Right lobe of liver (tissue), 6 donors: ENCODE data around the gene CACNA1D. TPM values are rescaled to one million over a fixed set of nuclear protein-coding genes. Genes with fewer than 3 reads are reported as not detected.

Source experiments
- ATAC-seq, 4 donors: fragments of 200-7000 bp; cut with Tn5 transposase; one replicate each; pipeline ENCODE4 v1.9.1; 2020; ENCODE audit warnings: mild to moderate bottlenecking in 4 of 4, moderate library complexity in 4 of 4
- DNase-seq, 3 donors: peaks; one replicate each; pipeline ENCODE4 v3.0.0-alpha.2; 2020
- H3K27ac ChIP-seq, 3 donors: fragments of 200-600 bp; one replicate each; pipeline ENCODE4 v1.8.0; 2022
- H3K27me3 ChIP-seq, 2 donors: fragments of 200-600 bp; one replicate each; pipeline ENCODE4 v1.8.0; 2022
- H3K36me3 ChIP-seq, 4 donors: fragments of 200-600 bp; sonication (generic) in 1 of 4; one replicate each; pipeline versions ENCODE4 v1.5.1 to v1.8.0; 2017 to 2022; ENCODE audit warnings: control low read depth in 1 of 4
- H3K4me1 ChIP-seq, 4 donors: fragments of 200-600 bp; sonication (generic) in 1 of 4; one replicate each; pipeline versions ENCODE4 v1.5.1 to v1.8.0; 2017 to 2022; ENCODE audit warnings: control low read depth in 1 of 4
- H3K4me3 ChIP-seq, 3 donors: fragments of 200-600 bp; one replicate each; pipeline ENCODE4 v1.8.0; 2022
- H3K9me3 ChIP-seq, 4 donors: fragments of 200-600 bp; sonication (generic) in 1 of 4; one replicate each; pipeline versions ENCODE4 v1.5.1 to v1.8.0; 2017 to 2022; ENCODE audit warnings: control low read depth in 1 of 4
- POLR2A ChIP-seq: fragments of 450-650 bp; IDR thresholded peaks from one replicate; pipeline ENCODE4 v1.6.1; 2017; ENCODE audit warnings: antibody characterized with exemption, mild to moderate bottlenecking
- WGBS: methylation state at CpG from one replicate; pipeline ENCODE4 v1.1.6; 2018; ENCODE audit warnings: low coverage, low lambda C conversion rate; ENCODE audit not compliant: insufficient coverage; ENCODE audit errors: missing lambda C conversion rate; 5-methylcytosine and 5-hydroxymethylcytosine counted together
- intact Hi-C, 2 donors: fragments of 100-400 bp; cut with DNase I; formaldehyde crosslinking; loops; one replicate each; pipeline versions ENCODE4 v1.11.2 to v1.14.1; 2022
- total RNA-seq, 6 experiments: library from RNA; depleted of rRNA in 2 of 6; stranded (reverse); fragments of >200 nt in 2 of 6; fragmentation: NEBNext Ultra II Directional in 3 of 6; extraction: Animal tissue kit (Norgen Biotek cat#: 25700) in 3 of 6; gene quantifications; one replicate each; pipeline versions ENCODE4 v1.1.0 to v1.2.4, GENCODE V29; 2016 to 2023
- TF ChIP-seq, protein P1 (sequence below), 4 donors: fragments of 200-600 bp in 3 of 4; fragments of 450-650 bp in 1 of 4; IDR thresholded peaks; one replicate each; pipeline versions ENCODE4 v1.5.1 to v1.8.0; 2016 to 2022; ENCODE audit warnings: antibody characterized with exemption in 4 of 4, mild to moderate bottlenecking in 2 of 4
- donor health status: DM: no; HTN: yes; CAD: no.
- donor health status: DM: no; HTN: no; CAD: no.
- donor health status: DM: no; HTN: no; CAD: no.
- donor health status: DM: no; HTN: yes; CAD: no.
- donor health status: DM: no; HTN: yes; CAD: no.

CACNA1D gene
- total RNA-seq, 6 experiments from 2014 or later = 5.5 to 12.7 (median 9.3) TPM

DNA sequence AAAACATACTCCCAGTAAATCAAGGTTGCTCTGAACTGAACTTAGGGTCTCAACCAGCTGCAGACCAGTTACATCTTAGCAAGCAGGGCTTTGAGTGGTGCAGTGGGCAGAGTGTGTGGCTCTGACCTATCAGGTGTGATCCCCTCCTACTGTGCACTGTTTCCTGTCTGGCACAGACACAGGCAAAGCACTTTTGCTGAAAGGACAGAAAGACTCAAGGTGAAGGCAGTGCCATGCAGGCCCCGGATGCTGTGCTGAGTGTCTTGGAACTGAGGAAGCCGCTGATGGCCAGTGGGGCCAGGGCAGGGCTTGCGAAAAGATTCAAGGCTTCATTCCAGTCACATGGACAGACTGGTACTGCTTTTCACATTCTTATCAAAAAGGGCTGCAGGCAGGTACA, 85.2 kb downstream of the CACNA1D start:
- intact Hi-C loops = no loop called here
- WGBS = 100% methylated on average over 1 of the region's 3 CpGs

DNA sequence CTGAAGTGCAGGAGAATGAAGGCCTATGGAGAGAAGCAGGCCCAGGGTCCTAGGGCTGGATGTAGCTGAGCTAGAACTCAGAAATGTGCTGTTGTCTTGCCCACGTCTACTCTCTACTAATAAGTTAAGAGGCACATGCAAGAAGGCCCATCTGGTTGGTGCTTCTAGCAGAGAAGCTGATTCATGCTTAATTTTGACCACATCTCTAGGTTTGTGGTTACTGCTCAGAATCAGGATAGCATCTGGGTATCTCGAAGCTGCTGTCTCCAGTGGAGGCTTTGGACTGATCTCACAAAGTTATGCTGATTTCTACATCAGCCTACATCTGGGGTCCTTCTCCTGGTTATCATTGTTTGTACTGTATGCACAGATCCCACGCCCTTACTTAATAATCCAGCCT, 87.3 kb downstream of the CACNA1D start:
- TF ChIP-seq, protein P1, sequence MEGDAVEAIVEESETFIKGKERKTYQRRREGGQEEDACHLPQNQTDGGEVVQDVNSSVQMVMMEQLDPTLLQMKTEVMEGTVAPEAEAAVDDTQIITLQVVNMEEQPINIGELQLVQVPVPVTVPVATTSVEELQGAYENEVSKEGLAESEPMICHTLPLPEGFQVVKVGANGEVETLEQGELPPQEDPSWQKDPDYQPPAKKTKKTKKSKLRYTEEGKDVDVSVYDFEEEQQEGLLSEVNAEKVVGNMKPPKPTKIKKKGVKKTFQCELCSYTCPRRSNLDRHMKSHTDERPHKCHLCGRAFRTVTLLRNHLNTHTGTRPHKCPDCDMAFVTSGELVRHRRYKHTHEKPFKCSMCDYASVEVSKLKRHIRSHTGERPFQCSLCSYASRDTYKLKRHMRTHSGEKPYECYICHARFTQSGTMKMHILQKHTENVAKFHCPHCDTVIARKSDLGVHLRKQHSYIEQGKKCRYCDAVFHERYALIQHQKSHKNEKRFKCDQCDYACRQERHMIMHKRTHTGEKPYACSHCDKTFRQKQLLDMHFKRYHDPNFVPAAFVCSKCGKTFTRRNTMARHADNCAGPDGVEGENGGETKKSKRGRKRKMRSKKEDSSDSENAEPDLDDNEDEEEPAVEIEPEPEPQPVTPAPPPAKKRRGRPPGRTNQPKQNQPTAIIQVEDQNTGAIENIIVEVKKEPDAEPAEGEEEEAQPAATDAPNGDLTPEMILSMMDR (IDR thresholded peaks at IDR 0.05) = no peak
- no peak for TF ChIP-seq POLR2A
- no peak for ATAC-seq
- 33% methylated on average over 1 of the region's 3 CpGs for WGBS

More for the DNA sequence above, 85.2 kb downstream of the CACNA1D start:
- Histone ChIP-seq H3K36me3 (no peaks in the 10 kb centered on the region), H3K27me3 (no peaks in the 10 kb centered on the region), H3K4me3 (no peak overlapping the region), H3K27ac (no peak overlapping the region), H3K9me3 (no peaks in the 10 kb centered on the region), H3K4me1 (no peaks in the 10 kb centered on the region)
- ATAC-seq = no peak
- TF ChIP-seq POLR2A = no peak
- no peak for DNase-seq

DNA sequence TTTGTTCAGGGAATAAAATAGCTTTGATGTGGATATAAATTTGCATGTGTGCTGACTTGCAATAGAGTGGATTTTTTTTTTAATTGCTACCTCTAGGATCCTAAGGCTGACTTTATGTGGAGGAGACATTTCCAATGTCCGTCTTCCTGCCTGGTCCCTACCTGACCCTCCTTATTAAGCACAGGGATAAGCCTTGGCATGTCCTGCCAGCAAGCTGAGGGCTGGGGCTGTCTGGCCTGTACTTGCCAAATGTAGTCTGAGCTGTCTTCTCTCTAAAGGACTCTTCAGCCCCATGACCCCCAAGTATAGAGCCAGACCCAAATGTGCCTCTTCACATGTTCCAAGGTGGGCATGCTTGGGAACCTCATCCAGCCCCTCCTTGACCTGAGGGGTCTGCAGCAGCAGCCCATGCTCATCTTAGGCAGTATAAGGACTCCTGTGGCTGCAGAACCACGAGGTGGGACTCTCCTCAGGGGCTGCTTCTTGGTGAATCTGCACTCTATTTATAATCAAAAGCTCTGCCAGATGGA, 88.8 kb downstream of the CACNA1D start:
- intact Hi-C loops = no loop called here

More for the DNA sequence above, 87.3 kb downstream of the CACNA1D start:
- Histone ChIP-seq H3K27ac (no peak overlapping the region), H3K9me3 (no peaks in the 10 kb centered on the region), H3K4me1 (no peaks in the 10 kb centered on the region), H3K4me3 (no peak overlapping the region), H3K27me3 (no peaks in the 10 kb centered on the region), H3K36me3 (no peaks in the 10 kb centered on the region)
- DNase-seq = no peak
- intact Hi-C loops = no loop called here

DNA sequence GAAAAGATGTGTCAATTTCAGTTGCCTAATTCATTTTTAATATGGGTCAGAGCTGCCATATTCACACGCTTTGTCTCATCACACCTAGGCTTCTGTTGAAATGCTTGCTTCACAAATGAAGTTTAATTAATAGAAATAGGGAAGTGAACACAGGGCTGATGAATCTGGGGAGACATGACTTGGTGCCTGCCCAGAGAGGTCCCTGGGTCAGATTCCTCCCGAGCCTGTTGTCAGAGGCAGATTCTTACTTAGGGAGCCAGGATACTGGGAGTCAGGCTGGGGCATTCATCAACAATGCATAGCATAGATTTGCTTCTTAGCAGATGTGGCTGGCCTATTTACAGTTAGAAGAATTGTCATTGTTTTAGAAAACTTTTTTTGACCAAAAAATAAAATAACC, 90.6 kb downstream of the CACNA1D start:
- TF ChIP-seq, protein P1 (IDR thresholded peaks at IDR 0.05) = no peak
- TF ChIP-seq POLR2A = no peak
- no peak for DNase-seq
- 46% methylated on average over 2 of the region's 2 CpGs for WGBS
- H3K4me3 ChIP-seq = no peak overlapping the region
- H3K27me3 ChIP-seq = no peaks in the 10 kb centered on the region
- intact Hi-C loops = no loop called here
- H3K27ac ChIP-seq = no peak overlapping the region
- no peaks in the 10 kb centered on the region for H3K36me3 ChIP-seq
- H3K9me3 ChIP-seq = no peaks in the 10 kb centered on the region
- no peaks in the 10 kb centered on the region for H3K4me1 ChIP-seq
- no peak for ATAC-seq

More for the DNA sequence above, 88.8 kb downstream of the CACNA1D start:
- Histone ChIP-seq H3K4me3 (no peak overlapping the region), H3K36me3 (no peaks in the 10 kb centered on the region), H3K27me3 (no peaks in the 10 kb centered on the region), H3K4me1 (no peaks in the 10 kb centered on the region), H3K27ac (no peak overlapping the region), H3K9me3 (no peaks in the 10 kb centered on the region)
- ATAC-seq = no peak
- 83% methylated on average over 1 of the region's 2 CpGs for WGBS
- TF ChIP-seq POLR2A = no peak
- TF ChIP-seq, protein P1 (IDR thresholded peaks at IDR 0.05) = no peak
- no peak for DNase-seq

DNA sequence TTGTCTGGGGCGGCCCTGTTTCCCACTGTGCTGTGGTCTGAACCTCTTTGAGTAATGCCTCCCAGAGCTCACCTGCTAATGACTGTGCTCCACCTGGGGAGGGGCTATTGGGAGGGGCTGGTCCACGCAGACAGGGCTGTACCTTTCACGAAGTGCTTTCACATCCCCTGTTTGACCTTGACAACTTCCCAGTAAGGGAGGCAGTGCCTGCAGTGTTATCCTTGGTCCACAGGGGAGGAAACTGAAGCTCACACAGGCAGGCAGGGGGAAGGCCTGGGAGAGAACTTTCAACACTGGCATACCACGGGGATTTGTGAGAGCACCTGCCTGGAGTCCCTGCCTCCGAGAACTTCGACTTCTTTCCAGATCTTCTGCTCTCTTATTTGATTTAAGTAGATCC, 91.2 kb downstream of the CACNA1D start:
- ATAC-seq (no peak), DNase-seq (no peak)
- no peaks in the 10 kb centered on the region for H3K4me1 ChIP-seq
- H3K36me3 ChIP-seq = no peaks in the 10 kb centered on the region
- 75% methylated on average over 5 of the region's 6 CpGs for WGBS
- H3K4me3 ChIP-seq = no peak overlapping the region
- no peak overlapping the region for H3K27ac ChIP-seq
- H3K9me3 ChIP-seq = no peaks in the 10 kb centered on the region
- intact Hi-C loops = no loop called here
- TF ChIP-seq, protein P1 (IDR thresholded peaks at IDR 0.05) = no peak
- no peak for TF ChIP-seq POLR2A
- no peaks in the 10 kb centered on the region for H3K27me3 ChIP-seq
